HUDEP-2 (cell line): Measurements from ENCODE around the gene RTP2.

Source experiments
- DNase-seq, 76 experiments: peaks; one replicate each; lab custom pipeline; 2025; ENCODE audit not compliant: unreplicated experiment in 76 of 76; lab: John Stamatoyannopoulos, UW

The RTP2 gene

GRCh38 chr3:187678726-187679268 is 23.6 kb downstream of the RTP2 start:
- peak in 27 of 76 experiments; percentile 1 to 32 (median 13) for DNase-seq

GRCh38 chr3:187677604-187678003 is 24.8 kb downstream of the RTP2 start:
- no peak for DNase-seq

GRCh38 chr3:187673012-187673411 is 29.3 kb downstream of the RTP2 start:
- no peak for DNase-seq

DNA sequence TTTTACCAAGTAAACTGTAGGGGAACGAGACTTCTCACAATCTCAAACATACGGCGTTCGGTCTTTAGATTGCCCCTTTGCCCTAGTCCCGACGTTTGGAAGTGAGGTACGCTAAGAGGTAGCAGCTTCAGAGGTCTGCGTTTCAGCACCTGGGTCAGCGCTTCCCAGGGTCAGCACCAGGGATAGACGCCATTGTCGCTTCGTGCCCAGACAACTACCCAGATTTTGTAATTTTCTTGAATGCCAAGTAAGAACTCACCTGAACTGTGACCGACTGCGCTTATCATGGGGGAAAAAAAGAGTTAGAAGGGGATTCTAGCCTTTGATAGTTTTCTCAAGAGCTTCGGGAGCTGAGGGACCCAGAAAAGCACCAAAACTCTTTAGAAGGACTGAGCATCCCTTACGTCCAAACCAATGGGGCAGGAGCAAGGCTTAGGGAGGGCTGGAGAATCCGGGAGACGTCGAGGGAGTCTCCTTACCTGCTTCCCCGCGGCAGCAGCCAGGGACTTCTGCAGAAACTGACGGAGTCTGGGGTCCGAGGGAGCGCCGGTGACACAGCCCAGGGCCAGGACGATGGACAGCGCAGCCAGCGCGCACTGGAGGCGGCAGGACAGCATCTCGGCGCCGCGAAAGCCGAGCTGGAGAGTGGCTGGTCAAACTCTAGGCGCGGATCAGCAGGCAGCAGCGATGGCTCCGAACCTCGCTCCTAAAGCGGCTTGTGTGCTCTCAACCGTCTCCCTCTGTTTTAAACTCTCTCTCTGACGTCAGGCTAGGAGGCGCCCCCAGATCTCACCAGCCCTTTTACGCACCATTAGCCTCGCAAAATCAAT is 32.5 kb downstream of the RTP2 start, which contains the start of gene SST:
Gene SST (minus strand): TSS at position 720 of the 830 bp plus-strand sequence. CDS start 103 bp downstream, at position 617.
- DNase-seq: peak in 8 of 76 experiments; percentile 1 to 8 (median 2)

DNA sequence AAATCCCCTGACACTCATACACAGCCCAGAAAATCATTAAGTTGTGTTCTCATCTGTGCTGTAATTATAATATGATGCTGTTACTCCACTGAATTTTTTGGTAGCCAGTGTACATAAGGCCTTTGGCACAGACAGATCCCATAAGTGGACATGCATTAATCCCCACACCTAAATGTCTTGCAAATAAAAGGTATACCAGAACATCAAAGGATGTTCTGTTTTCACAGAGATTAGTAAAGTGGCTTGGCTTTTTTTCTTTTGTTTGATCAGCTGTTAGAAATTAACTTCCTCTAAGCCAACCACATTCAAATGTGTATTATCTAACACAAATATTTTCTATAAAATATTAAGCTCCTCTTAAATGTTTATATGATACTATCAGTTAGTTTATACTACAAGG is 34.8 kb downstream of the RTP2 start:
- no peak for DNase-seq

DNA sequence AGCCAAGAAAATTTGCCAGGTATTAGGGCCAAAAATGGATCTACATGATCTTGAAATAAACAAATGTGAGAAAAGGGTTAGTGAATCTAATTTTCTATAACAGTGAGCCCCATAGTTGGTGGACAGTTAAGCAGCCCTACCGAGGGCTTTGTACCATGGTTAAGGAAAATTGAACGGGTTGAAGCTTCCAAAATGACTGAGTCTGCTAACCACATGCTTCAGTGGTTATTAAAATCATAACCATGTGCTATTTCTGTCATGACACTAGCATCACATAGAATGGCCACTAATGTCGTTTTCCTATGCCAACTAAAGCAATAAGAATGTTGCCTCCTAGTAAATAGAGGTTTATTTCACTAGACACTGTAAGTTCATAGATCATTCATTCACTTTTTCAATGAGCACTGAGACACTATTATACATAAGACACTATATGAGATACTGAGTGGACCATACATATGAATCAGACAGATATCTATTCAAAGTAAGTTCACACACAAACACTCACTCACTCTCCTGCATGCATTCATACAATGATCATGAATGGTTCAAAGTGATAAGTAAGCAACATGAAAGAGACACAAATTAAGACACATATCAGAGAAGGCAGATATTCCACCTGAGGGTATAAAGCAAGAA is 36.5 kb downstream of the RTP2 start:
- DNase-seq: no peak

GRCh38 chr3:187665010-187665409 is 37.3 kb downstream of the RTP2 start:
- no peak for DNase-seq

DNA sequence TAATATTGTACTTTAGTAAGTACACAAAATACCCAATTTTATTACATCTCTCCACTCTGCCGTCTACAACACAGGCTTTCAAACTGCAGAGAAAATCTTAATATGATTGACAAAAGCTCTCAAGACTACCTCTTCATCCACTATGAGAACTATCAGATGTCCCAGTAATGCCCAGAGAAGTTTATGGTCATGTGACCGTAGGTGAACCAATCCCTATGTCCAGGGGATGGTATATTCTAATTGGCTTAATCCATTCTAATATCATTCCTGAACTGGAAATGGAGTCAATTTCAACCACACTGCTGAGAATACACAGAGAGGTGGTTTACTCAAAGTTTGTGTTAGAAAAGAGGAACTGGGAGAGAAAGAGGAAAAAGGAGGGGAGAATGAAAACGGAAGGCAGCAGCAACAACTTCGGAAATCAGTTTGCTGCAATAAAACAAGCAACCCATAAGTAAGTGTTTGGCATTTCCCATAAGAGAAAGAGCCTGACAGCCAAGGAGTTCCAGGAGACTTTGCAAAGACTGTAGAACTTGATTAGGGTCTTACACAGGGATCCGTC is 39.4 kb downstream of the RTP2 start:
- no peak for DNase-seq

GRCh38 chr3:187661267-187661666 is 41.1 kb downstream of the RTP2 start:
- DNase-seq: no peak

DNA sequence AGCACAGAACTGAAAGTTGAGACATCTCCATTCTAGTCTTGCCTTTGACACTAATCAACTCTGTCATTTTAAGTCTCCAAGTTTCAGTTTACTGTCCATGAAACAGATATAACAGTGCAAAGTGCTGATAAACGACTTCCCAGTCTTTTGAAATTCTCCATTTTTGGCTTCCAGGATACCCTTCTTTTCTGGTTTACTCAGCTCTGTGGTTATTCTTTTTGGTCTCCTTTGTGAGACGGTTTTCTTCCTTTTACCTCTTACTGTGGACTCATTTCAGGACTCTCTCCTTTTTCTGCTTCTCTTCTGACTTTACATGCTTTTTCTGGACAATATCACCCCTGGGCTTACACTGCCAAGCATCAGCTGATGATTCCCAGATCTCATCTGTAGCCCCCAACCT is 51.1 kb downstream of the RTP2 start:
- DNase-seq: no peak
